HG03439 (cell line): ENCODE measurements around the gene PPM1A.
A peak's percentile ranks its signal among the peaks of the same experiment; 100 is the strongest.
"Not testable (repeated sequence)": the region's sequence is repeated elsewhere in the genome, so short reads cannot be mapped to it uniquely, and the experiment has no call there.

Source experiments
- ATAC-seq: cut with Tn5 transposase; IDR thresholded peaks from one replicate; pipeline ENCODE4 v1.9.1; 2021; ENCODE audit warnings: mild to moderate bottlenecking, moderate library complexity; ENCODE audit not compliant: unreplicated experiment

PPM1A gene

DNA sequence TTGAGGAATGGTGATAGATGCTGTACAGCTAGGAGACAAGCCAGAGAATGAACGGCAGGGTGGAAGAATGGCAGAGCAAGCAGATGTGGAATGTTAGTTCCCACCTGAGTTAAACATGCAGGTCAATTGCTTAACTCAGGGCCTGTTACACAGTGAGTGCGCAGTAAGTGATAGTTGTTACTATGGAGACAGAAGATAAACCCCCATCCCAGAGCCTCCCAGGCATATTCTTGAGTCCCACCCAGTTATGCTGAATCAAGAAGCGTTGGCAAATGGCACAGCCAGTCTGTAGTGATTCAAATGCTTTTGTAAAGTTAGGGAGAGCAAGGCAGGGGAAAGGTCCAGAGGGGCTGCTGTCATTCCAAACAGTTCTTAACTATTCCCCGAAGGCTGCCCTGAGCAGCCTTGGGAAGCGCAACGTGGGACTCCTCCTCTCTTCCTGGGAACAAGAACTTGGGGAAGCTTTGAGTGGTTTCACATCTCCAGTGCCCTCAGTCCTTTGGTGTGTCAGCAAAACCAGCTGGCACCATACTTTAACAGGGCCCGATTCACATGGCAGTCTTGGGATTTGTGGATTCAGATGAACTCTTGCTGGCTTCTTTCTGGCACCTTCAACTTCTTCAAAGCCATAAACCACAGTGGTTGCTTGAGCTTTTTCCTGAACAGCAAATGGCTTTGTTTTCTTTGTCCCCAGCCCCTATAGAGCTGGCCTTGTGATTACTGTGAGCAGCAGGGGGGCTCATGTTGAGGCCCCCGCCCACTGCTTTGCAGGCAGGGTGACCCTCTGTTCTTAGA, 66.4 kb downstream of the PPM1A start:
- ATAC-seq = no peak

DNA sequence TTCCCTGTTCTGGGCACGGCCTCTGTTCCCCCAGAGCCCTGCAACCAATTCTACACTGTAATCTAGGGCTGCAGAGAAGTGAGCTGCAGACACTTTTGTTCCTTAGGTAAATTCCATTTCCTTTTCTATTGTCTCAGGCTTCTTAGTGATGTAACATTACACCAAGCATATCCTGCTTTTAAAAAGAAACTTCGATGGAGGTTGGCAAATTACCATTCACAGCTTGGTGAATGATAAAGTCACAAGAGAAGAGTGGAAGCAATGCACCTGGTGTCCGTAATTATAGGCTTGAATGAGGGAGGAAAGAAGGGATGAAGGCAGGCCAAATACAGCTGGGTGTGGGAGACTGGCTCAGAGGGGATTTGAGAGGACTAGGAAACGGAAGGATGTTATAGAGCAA, 68.6 kb downstream of the PPM1A start:
- no peak for ATAC-seq

- not testable (repeated sequence) for ATAC-seq
Observed at GRCh38 chr14:60320860-60321259, 71.8 kb downstream of the PPM1A start.

DNA sequence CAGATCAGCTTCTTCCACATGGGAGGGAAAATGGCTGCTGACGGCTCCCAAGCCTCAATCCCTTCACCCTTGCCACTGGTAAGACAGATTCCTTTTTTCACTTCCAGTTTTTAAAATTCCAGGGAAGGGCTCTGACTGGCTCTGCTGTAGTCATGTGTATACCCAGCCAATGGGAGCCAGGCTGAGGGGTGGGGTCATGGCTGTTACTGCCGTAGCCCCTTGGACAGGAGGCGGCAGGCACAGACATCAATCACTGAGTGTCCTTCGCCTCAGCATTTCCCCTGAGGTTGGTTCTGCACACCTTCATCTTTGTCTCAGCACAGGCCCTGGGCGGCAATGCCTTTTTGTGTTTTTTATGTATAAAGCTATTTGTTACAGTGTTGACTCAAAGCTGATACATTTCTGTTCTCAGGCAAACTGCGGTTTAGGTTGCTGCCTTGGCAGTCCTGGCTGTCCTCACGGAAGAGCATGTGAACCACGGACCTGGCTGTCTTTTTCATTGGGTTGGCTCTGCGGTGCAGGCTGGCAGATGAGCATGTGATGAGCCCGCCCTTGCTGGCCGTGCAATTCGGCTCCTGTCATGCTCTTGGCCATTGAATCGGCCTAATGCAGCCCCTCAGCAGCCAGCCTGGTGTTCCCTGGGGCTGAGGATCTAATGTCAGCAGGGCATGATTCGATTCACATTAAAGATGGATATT, 74.3 kb downstream of the PPM1A start:
- ATAC-seq = no peak

- no peak for ATAC-seq
Observed at GRCh38 chr14:60324837-60325236, 75.8 kb downstream of the PPM1A start.

- no peak for ATAC-seq
Observed at GRCh38 chr14:60326274-60326673, 77.3 kb downstream of the PPM1A start.

- ATAC-seq = peak; percentile 59
Observed at GRCh38 chr14:60327447-60328331, 78.7 kb downstream of the PPM1A start.

DNA sequence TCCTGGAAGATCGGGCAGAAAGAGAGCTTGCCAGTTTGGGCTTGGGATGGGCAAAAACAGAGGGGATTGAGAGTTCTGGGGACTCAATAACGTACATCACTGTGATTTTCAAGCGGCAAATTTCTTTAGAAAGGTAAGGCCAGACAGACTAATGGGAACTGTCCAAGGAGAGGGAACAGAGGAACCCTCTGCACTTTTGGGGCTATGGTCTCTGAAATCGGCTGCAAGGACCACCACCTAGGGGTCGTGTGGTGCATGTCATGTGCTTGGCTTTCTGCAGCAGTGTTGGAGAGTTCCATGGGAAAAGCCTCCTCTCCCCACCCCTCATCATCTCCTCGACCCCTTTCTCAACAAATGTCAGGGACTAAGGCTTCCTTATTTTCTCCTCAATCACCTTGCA, 79.6 kb downstream of the PPM1A start:
- no peak for ATAC-seq

DNA sequence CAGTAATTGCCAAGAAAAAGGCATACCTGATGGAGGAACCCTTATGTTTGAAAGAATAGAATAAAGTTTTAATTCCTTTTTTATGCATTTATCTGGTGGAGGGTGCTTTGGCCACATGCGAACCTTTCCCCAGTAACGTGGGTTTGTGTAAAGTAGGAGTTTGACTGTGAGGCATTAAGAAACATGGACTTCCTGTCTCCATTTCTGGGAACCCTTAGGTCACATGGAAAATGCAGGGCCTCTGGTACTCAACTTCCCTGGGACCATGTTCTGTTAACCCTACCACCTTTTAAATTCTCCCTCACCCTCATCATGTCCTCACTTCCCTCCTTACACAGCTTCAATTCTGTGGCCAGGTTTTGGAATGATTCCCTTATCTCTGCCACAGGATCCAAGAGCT, 80.3 kb downstream of the PPM1A start:
- no peak for ATAC-seq

DNA sequence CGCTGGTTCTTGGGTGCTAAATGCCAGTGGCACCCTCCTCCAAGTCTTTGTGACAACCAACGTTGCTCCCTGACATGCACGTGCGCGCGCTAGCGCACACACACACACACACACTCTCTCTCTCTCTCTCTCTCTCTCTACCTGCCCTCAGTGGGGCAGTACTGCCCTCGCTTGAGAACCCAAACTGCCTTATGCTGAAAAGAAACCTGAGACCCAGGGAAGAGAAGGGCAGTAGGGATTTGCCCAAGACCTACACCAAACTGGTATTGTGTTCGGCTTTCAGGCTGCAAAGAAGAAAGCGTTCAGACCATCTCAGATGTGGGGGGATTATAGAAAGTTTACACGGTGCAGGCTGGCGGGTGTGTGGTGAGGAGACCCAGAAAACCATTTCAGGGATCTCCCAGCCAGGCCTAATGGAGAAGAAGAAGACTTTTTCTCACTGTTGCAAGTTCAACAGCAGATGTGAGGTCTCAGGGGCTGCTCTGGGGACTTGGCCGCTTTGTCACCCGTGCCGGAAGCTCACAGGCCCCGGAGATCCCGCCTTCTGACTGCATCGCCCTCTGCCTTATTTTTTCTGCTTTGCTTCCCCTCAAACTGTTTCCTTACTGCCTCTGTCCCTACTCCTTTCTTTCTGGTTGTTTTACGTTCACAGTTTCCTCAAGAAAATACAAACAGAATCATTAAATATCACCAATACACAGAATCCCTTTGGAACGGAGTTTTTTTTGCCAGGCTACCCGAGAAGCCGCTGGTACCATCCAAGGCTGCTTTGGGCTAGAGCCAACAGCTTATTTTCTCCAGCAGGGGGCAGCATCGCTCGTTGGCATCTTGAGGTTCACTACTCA, 82.4 kb downstream of the PPM1A start:
- ATAC-seq = peak; percentile 64

DNA sequence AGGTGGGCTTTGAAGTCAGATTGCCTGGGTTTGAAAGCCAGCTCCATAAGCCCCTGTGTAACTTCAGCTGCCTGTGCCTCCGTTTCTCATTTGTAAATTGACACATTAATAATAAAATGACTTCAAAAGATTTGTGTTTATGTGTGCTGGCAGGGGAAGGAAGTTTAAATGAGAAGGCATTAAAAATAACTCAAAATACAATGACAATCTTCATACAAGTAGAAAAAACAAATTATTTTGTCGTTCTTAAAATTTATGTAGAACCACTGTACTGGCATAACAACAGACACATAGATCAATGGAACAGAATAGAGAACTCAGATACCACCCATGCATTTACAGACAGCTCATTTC, 83.0 kb downstream of the PPM1A start:
- no peak for ATAC-seq

GRCh38 chr14:60332869-60333268, 83.8 kb downstream of the PPM1A start:
- no peak for ATAC-seq

GRCh38 chr14:60339571-60339970, 90.5 kb downstream of the PPM1A start:
- ATAC-seq = no peak

DNA sequence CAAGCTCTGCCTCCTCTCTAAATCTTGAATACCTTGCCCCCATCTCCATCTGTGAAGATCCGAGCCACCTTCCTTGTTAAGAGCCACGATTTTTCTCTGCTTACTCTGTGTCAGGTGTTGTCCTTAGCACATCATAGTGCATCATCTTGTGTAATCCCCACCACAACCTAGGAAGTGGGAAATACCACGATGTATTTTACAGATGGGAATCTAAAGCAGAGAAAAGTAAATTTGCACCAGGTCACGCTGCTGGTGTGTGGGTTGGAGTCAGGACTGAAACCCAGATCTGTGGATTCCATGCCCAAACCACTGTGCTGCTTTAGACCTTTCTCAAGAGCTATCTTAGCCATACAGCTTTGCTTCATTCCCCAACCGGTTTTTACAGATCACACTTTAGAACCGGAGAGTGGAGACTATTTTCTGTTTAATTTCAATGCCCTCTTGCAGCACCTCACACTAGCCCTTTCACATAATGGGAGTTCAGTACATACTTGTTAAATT, 94.6 kb downstream of the PPM1A start:
- no peak for ATAC-seq

GRCh38 chr14:60344751-60345150, 95.7 kb downstream of the PPM1A start:
- ATAC-seq = no peak

DNA sequence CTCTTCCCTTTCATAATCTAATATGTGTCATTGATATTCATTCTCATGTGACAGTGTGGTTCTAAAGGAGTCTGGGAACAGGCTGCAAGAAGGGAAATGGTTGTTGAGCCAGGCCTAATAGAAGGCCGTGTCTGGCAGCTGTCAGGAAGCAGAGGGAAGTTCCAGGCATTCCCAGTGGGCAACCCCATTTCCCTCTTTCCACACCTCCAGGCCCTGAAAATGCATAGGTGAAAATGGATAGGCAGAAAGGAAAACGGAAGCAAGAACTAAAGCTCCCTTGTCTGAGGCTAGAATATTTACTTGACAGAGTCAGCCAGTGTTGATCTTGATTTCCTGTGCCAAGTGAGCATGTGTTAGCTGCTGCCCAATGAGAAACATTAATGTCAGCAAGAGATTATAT, 97.7 kb downstream of the PPM1A start:
- no peak for ATAC-seq

GRCh38 chr14:60348211-60348610, 99.2 kb downstream of the PPM1A start:
- no peak for ATAC-seq
